Measurements from ENCODE around the gene C21orf91.

DNA sequence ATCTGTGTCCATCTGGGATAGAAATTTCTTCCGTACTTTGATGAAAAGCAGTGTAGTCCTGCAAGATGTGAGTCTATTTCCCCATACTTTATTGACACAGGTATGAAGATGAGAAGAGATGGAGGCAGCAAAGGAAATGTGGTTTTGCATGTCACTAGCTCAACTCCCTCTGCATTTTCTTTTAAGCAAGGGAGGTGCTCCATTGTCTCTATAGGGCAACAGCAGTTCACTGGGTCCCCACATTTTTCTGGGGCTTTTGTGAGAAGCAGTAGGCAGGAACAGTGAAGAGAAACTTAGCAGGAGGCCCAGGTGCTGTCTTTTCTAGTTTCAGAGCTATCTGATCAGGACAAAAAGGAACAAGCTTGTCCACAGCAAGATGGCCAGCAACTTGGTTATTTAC is 37.1 kb downstream of the C21orf91 start:
- no peak for TF ChIP-seq POLR2AphosphoS5 (IDR thresholded peaks at IDR 0.05; ENCODE audit: low read depth, low read length)
- no peak for TF ChIP-seq TAF1 (IDR thresholded peaks at IDR 0.05; ENCODE audit: borderline replicate concordance, insufficient read depth, low read length)
